Epithelial cell of proximal tubule (primary cell): Measurements from ENCODE around the gene ADRB1. TPM values are rescaled to one million over a fixed set of nuclear protein-coding genes. Genes with fewer than 3 reads are reported as not detected.

Experiments used
- DNase-seq: peaks from one replicate; pipeline ENCODE4 v3.0.0-alpha.2; 2011; ENCODE audit warnings: low read depth
- H3K4me3 ChIP-seq: 2 replicates; pipeline ENCODE4 v1.5.1; 2011; ENCODE audit warnings: low read depth, mild to moderate bottlenecking, low read length
- CTCF ChIP-seq: conservative IDR thresholded peaks from 2 replicates; pipeline ENCODE4 v1.5.1; 2012; ENCODE audit warnings: low read depth, mild to moderate bottlenecking, low read length
- total RNA-seq: library from RNA; depleted of rRNA; stranded (reverse); fragments of >200 nt; gene quantifications from 2 replicates; pipeline ENCODE4 v1.2.3, GENCODE V29; 2015

ADRB1 gene
- total RNA-seq, 1 donor from 2014 or later, result 0.06 TPM

GRCh38 chr10:114073395-114074186 lies 29.9 kb downstream of the ADRB1 start:
- DNase-seq, result no peak
- no peak for TF ChIP-seq CTCF

GRCh38 chr10:114075093-114075492 lies 31.4 kb downstream of the ADRB1 start:
- TF ChIP-seq CTCF, result no peak

More at GRCh38 chr10:114073395-114074186, 29.9 kb downstream of the ADRB1 start:
- H3K4me3 ChIP-seq, result no peak overlapping the region

DNA sequence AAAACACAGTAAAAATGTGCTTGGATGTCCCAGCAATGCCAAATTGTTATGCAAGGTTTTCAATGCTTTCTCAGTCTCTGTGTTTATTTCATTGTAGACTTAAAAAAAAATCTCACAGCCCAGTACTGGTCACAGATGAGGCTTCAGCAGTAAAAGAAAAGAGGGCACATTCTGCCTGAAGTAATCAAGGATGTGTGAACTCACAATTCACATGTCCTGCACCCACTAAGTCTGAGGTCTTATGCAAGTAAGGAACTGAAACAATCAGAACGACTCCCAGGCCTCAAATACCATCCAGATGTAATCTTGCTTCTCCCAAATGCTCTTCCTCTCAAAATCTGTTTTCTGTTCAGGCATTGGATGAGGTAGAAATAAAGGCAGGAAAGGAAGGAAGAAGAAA lies 33.7 kb downstream of the ADRB1 start:
- DNase-seq, result no peak

More at GRCh38 chr10:114075093-114075492, 31.4 kb downstream of the ADRB1 start:
- DNase-seq, result no peak
- no peak overlapping the region for H3K4me3 ChIP-seq

DNA sequence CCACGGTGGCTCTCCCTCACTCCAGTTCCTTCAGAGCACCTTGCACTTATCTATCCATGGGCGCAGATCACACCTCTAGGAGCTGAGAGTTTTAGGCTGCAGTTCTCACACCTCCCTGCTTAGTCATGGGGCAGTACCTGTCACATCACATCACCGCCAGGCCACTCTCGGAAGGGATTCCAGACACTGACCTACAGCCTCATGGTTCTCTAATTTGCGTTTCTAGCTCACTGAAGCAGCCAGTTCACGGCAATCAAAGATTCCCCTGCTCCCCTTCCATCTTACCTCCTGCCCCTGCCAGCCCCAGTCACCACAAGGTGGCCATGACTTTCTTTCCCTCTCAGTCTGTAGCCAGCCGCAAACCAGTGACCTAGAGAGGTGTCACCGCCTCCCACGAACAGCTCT lies 34.2 kb downstream of the ADRB1 start:
- no peak overlapping the region for H3K4me3 ChIP-seq
- TF ChIP-seq CTCF, result no peak
- no peak for DNase-seq

More for the DNA sequence above, 33.7 kb downstream of the ADRB1 start:
- no peak overlapping the region for H3K4me3 ChIP-seq
- TF ChIP-seq CTCF, result no peak

- no peak for DNase-seq
- H3K4me3 ChIP-seq, result no peak overlapping the region
- TF ChIP-seq CTCF, result no peak
These were observed 34.7 kb downstream of the ADRB1 start for GRCh38 chr10:114078346-114078745.

DNA sequence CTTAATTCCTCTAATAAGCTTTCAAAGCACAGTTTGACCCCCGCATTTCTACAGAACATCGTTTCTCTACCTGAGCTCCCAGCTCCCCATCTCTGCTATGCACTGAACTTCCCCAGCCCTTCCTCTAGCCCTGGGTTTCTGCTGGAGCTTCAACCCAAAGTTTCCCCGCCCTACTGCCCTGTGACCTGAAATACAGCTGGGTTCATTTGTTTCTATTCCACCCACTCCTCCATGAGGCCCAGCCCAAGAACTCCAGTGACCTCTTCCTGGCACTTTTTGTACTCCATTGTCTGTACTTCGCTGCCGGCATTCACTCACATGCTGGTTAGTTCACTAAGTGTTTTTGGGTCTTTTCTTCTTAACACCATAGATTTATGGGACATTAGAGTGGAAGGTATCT lies 35.8 kb downstream of the ADRB1 start:
- no peak for DNase-seq
- H3K4me3 ChIP-seq, result no peak overlapping the region
- TF ChIP-seq CTCF, result no peak

GRCh38 chr10:114081911-114082583 lies 38.4 kb downstream of the ADRB1 start:
- no peak for TF ChIP-seq CTCF
- H3K4me3 ChIP-seq, result no peak overlapping the region
- DNase-seq, result no peak
